GM11168 (cell line): ENCODE results near the gene KBTBD4.

ENCODE experiments used
- in situ Hi-C: fragments of 300-500 bp; cut with MboI; formaldehyde crosslinking; loops from one replicate; pipeline ENCODE4 v1.12.0; 2022; ENCODE audit warnings: low sequenced_read_pairs; ENCODE audit not compliant: unreplicated experiment

The KBTBD4 gene

DNA sequence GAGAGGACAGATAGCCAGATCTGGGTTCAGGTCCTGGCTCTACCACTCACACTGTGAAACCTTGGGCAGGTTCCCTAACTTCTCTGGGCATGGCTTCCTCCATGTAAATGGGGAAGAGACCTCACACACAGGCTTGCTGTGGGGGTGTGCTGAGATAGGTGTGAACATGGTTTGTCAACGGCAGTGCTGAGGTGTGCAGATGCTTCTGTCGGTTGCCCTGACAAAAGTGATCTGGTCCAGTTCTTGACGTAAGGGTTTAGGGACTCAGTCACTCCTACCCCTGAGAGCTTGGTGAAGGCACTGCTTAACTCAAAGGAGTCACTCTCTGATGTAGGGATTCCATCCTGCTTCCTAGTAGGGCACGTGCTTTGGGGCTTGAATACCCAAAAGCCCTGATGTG is 13.5 kb upstream of the KBTBD4 start:
- in situ Hi-C loops = no loop called here

DNA sequence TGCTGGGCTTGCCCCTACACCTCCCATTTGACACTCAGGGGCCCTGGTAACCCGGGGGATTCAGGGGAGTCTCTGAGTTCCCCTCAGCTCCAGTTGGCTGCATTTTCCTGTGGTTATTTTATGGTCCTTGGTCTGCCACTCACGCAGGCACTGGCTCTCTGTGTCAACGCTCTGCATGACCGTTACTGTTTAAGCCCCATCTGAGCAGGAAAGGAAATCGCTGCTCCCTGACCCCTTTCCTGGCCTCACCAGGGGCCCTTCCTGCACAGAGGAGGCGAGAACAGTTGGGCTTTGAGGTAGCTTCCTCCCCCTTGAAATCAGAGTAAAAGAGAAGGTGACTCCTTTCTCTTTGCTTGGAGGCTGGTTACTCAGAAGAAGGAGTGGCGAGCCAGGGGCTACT is 13.0 kb upstream of the KBTBD4 start:
- in situ Hi-C loops = no loop called here

DNA sequence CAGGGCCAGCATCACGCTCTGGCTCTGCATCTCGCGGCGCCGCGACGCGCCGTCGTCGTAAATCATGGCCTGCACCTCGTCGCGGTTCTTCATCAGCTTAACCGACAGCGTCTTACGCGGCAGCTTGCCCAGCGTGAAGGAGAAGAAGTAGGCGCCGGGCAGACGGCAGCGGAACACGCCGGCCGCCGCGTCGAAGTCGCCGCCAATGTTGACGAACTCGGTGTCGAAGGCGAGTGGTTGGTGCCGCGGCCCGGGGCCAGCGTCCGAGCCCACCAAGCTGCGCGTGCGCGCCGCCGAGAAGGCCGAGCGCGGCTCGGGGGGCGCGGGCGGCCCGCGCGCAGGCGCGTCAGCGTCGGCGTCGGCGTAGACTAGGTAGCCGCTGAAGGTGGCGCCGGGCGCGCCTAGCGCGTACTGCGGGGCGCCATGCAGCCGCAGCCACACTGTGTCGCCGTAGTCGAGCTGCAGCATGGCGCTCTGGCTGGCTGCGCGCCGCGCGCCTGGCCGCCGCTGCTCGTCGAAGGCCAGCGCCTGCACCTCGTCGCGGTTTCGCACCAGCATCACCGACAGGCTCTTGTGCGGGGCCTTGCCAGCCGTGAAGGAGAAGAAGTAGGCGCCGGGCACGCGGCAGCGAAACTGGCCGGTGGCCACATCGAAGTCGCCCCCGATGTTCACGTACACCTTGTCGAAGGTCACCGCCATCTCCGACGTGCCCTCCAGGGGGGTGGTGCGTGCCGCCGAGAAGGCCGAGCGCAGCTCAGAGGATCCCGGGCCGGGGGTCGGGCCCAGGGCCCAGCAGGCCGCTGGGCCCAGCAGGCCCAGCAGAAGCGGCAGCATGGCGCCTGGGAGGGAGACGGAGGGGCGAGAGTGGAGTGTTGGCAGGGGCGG is 11.4 kb upstream of the KBTBD4 start:
- in situ Hi-C loops = no loop called here

DNA sequence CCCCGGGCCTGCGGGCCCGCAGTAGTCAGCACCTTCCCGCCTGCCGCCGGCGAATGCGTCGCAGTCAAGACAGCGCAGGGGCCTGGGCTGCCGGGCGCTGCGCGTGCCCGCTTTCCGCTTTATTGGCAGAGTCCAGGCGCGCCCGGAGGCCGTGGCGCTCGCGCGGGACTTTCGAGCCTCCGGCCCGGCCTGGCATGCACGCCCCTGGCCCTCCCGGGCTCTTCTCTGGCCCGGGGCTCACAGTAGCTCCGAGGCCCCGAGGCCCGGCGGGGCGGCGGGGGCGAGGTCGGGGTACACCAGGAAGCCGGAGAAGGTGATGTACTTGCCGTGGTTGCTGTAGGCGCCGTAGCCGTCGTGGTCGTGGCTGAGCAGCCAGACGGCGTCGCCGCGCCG is 10.8 kb upstream of the KBTBD4 start:
- in situ Hi-C loops = no loop called here

DNA sequence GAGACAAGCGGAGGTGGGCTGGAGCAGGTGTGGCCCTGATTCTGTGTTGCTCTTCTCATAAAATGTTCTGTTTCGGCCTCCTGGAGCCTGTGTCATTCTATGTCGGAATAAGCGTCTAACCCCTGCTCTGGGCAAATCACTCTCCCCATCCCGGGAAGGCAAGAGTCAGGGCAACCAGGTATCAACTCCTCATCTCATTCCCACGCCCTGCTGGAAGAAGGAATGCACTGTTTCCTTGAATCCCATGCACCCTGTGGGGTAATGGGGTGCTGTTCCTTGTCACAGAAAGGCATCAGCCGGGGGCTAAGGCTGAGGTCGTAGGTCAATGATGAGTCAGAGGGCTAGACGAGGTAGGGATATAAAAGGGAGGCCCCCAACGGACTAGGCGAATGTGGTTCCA is 10.3 kb upstream of the KBTBD4 start:
- in situ Hi-C loops = no loop called here

DNA sequence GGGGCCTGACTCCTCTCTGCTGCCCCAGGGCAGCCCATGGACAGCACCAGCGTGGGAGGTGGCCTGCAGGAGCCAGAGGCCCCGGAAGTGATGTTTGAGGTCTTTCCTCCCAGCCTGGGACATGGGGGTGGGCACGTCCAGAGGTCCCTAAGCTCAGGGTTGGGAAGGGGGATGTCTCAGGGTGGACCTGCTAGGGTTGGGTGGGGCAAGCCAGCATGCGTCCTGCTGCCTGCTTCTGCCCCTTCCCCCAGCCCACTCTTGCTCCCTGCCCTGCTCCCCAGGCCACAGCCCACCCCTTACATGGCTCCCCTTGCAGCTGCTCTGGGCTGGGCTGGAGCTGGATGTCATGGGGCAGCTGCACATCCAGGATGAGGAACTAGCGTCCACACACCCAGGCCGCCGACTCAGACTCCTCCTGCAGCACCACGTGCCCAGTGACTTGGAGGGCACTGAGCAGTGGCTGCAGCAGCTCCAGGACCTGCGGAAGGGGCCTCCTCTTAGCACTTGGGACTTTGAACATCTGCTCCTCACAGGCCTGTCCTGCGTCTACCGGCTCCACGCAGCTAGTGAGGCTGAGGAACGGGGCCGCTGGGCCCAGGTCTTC is 9.1 kb upstream of the KBTBD4 start:
- in situ Hi-C loops = no loop called here

DNA sequence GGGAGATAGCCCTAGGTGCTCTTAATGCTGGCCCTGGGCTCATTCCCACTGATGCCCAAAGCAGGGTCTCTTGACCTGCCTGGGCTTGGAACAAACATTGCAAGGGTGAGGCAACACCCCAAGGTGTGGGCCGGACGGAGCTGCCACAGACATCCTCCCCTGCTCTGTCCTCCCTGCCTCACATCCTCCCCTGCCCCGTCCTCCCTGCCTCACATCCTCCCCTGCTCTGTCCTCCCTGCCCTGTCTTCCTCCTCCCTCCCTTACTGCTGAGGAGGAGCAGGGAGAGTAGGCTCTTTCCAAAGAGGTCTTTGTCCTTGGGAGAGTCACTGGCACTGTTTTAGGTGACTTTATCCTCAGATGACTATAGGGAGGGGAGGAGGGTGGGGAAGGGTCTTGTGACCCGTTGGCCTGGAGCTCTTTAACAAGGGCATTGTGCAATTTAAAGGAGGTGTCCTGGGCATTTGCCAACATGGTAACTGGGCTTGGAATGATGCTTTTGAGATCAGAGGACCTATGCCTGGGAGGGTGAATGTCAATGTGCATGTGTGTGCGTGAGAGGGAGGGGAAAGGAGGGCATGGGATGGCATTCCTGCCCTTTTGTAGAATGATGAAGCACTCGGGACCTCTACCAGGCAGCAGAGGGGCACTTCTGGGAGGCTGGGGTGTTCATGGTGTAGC is 8.4 kb upstream of the KBTBD4 start:
- in situ Hi-C loops = no loop called here

DNA sequence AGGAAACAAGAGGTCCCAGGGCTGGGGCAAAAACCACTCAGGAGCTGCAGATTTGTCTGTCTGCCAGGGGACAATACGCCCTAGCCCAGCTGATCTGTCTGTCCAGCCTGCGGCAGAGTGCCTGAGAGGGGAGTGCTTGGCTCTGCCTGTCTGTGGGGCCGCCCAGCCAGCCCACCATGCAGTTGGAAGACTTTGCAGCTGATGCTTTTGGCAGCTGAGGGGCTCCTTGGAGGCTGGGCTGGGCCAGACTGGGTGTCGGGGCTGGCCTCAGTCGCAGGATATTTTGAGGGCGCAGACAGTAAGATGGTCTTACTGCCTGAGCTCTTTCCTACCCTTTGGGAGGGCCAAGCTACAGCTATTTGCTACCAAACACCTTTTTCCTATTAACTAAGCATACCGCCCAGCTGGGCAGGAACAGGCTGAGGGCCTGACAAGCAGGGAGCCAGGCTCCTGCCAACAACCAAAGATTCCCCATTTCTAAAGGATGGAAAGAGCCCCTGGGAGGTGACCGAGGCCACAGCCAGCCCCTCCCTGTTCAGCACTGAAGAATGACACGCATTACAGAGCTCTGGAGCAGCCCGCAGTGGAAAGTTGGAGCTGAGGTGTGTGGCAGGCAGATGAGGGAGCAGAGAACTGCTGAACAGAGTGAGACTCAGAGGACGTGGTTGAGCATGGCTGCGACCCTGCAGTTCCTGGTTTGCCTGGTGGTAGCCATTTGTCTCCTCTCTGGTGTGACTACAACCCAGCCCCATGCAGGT is 7.5 kb upstream of the KBTBD4 start, which contains the start of gene FAM180B:
Gene FAM180B, plus strand, starts transcription at position 581 of the 758 bp plus-strand sequence. Its CDS starts 91 bp downstream, at position 672.
- in situ Hi-C loops = no loop called here

DNA sequence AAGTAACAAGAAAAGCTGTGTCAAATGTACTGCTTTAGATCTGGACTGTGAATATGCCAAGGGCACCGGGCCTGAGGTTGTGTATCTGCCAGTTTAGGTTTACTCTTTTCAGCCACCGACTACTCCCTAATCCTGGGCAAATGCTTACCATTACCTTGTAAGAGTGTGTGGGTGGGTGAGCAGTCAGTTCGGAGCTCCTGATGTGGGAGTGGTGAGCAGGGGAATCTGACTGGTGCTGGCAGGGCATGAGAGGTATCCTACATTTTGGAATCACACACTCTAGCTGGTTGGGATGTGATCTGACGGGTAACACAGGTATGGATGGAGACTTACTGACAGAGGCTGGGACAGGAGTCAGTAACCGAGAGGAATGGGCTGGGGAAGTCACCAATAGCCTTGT is 5.1 kb upstream of the KBTBD4 start:
- in situ Hi-C loops = no loop called here

DNA sequence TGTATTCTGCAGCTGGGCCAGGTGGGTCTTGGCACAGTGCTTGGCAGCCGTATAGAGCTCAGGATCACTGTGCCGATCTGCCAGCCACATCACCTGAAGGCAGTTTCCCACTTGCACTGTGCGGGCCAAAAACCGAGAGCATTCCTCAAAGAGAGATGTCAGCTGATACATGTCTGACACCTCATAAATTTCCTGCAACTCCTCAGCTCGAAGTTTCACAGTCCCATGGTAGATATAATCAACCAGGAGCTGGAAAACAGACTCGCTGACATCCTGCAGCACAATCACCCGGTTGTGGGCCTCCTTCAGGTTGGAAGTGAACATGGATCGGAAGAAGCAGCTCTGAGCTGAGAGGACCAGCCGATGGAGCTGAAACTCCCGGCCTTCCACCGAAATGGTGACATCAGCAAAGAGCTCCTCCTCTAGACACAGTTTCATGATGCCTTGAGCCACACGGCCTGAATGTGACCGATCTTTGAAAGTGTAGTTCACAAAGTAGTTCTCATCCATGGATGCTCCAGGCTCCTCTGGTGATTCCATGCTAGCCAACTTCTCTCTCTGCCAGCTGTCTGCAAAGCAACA is 1.2 kb downstream of the KBTBD4 start:
- in situ Hi-C loops = no loop called here

DNA sequence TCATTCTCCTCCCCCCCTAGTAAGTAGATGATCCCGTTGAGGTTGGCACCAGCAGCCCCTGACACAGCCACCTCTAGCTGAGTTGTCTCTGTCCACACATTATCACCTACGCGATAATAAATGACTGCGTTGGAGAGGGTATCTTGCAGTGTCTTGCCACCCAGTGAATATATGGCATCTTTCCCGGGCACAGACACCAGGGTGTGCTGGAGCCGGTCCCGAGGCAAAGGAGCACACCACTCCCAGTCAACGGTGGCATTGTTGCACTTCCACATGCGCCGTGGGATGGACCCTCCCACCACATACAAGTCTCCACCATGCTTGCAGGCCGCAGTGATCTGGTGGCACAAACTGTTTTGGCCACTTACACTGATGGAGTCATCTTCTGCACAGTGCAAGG is 5.4 kb downstream of the KBTBD4 start:
- in situ Hi-C loops = no loop called here

DNA sequence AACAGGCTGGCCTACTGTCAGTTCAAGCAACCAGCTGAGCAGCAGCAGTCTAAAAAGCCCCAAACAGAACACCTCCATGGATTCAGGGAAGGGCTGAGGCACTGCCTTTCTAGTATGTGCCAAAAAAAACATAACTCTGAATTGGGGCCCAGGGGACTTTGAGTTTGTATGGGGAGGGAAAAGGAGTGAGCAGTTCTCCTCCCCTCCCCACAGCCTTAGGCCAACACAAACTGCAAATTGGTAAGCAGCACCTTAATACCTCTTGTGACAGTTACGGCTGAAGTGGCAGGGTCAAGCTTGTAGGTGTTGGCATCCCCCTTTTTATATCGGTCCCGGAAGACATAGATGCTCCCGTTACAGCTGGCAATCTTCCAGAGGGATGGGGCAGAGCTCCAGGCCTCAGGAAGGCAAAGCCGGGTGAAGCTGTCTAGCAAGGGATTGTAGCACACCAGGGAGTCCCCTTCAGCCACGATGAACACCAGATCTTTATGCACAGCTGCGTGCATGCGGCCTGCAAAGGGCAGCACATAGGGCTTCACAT is 6.0 kb downstream of the KBTBD4 start:
- in situ Hi-C loops = no loop called here

DNA sequence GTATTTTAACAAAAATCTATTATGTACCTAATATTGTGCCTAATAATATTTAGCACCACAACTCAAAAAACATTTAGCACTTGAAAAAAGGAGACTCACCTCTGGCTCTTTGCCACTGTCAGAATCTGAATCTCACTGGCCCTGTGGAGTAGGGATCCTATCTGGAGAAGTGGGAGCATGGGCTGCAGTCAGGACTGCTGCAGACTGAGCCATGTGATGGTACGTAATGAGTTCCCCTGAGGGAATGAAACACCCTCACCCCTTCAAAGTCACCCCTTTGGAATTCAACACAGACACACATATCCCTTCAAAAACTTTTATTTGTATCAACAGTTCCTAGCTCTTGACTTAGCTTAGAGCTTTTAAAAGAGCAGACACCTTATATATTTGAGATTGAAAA is 6.9 kb downstream of the KBTBD4 start:
- in situ Hi-C loops = no loop called here

DNA sequence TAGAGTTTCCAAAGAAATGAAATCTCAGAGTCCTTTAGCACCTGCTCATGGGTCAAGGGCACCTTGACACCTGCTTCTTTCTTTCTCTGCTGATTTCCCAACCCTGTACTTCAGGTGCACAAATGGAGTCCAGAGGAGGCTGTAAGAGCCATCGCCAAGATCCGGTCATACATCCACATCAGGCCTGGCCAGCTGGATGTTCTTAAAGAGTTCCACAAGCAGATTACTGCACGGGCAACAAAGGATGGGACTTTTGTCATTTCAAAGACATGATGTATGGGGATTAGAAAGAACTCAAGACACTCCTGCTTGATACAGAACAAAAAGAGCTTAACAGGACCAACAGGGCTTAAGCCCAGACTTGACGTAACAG is 7.4 kb downstream of the KBTBD4 start:
- in situ Hi-C loops = no loop called here

DNA sequence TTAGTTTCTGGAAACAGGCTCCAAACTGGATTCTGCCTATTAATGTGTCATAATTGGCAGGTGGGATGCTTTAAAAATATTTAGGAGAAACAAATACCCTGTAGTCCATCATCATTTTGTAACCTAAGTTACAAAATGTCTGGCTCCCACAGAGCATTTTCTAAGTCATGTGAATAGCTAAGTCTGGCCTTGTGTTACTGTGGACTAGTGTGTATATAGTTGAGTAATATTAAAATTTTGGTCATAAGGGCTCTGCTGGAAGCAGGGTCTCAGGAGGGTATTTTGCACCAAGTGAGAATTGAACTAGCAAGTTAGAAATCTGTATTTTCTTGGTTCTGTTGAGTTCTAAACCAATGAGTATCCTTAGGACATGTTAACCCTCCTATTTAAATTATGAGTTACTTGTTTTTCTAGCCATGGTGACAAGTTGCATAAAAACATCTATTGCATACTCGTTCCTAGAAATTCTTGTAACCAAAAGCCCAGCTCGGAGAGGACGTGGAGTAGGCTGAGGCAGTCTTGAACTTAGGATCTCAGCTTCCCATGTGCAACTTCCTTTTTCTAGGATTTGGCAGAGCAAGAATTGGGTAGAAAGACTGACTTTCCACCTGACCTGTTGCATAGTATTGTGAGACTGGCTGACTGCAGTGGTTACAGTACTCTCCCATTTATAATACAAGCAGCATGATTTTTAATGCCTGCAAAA is 8.0 kb downstream of the KBTBD4 start:
- in situ Hi-C loops = no loop called here

DNA sequence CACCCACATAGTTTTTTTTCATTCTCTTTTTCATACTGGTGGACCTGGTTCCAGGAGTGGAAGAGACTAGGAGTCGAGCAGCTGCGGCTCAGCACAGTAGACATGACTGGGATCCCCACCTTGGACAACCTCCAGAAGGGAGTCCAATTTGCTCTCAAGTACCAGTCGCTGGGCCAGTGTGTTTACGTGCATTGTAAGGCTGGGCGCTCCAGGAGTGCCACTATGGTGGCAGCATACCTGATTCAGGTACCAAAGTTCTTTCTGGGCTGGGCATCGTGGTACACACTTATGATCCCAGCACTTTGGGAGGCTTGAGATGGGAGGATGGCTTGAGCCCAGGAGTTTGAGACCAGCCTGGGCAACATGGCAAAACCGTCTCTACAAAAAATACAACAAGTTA is 9.1 kb downstream of the KBTBD4 start:
- in situ Hi-C loops = no loop called here

DNA sequence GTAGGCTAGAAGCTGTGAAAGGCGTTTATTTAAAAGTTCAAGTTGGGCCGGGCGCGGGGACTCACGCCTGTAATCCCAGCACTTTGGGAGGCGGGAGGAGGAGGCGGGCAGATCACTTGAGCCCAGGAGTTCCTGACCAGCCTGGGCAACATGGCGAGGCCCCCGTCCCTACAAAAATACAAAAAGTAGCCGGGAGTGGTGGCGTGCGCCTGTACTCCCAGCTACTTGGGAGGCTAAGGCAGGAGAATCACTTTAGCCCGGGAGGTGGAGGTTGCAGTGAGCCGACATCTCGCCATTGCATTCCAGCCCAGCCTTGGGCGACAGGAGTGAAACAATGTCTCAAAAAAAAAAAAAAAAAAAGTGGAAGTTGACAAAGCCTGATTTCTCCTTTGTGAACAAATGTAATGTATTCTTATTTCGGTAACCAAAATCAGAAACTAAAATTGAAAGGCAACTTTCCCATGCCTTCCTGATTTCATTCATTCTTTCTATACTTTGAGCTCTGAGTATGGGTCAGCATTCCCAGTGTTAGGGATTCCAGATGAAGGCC is 12.5 kb downstream of the KBTBD4 start:
- in situ Hi-C loops = no loop called here

DNA sequence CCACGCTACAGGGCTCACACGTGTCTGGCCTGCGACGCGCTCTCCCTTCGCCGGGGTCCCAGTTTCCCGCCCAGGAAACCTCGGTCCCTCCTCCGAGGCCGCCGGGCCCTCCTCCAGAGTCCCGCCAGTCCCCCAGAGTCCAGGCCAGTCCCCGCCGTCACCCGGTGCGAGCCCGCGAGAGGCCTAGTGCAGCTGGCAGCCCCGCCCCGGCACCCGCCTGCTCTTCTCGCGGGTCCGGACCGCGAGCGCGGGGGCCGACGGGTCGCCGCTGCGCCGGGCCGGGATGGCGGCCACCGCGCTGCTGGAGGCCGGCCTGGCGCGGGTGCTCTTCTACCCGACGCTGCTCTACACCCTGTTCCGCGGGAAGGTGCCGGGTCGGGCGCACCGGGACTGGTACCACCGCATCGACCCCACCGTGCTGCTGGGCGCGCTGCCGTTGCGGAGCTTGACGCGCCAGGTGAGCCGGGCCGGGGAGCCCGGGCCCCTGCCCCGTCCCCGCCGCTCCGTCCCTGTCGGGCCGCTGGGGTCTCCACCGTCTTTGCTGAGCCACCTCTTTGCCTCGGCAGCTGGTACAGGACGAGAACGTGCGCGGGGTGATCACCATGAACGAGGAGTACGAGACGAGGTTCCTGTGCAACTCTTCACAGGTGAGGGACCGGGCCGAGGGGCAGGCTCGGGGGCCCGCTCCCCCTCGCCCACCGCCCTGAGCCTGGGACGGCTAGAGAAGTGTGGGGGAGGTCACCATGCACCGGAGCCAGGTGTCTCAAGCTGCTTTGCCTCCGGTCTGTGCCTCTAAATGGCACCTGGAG is 13.2 kb downstream of the KBTBD4 start, which contains the start of gene PTPMT1:
Gene PTPMT1, plus strand, starts transcription at position 260 of the 809 bp plus-strand sequence. Its CDS starts 24 bp downstream, at position 284.
- in situ Hi-C loops = no loop called here
